Subcutaneous preadipocyte (primary cell): ENCODE data around the gene DHX35. TPM values are rescaled to one million over a fixed set of nuclear protein-coding genes. Genes with fewer than 3 reads are reported as not detected.

Source experiments
- small RNA-seq: library from RNA; depleted of rRNA; stranded (forward); fragments of <200 nt; gene quantifications from one replicate; pipeline ENCODE3, GENCODE V24; 2012
- total RNA-seq: library from RNA; depleted of rRNA; stranded (reverse); fragments of >200 nt; gene quantifications from 2 replicates; pipeline ENCODE4 v1.2.3, GENCODE V29; 2012

The DHX35 gene
- total RNA-seq: 8.8 and 11.5 TPM in 2 replicates

GRCh38 chr20:38962044-38962927, at the start of gene DHX35:
TSS of gene DHX35 (plus strand) at chr20:38962344. CDS start at chr20:38962368, 24 bp downstream.

GRCh38 chr20:38926142-38926933, 35.8 kb upstream of the DHX35 start, which contains the start of gene FAM83D:
TSS of gene FAM83D (plus strand) at chr20:38926417. CDS start at chr20:38926443, 26 bp downstream.

Small RNA genes within 50 kb of the gene (small RNA-seq; reads per million reads assigned to genes)
- 0.11 reads per million for gene AL023803.1

Other genes starting within 250 kb of the DHX35 start
- not detected in 2 replicates for gene SLC32A1, start 237.9 kb upstream of the DHX35 start, total RNA-seq
- gene ACTR5, start 213.9 kb upstream of the DHX35 start, total RNA-seq: 5.5 and 9.8 TPM in 2 replicates
- not detected in 2 replicates for gene PPP1R16B, start 156.6 kb upstream of the DHX35 start, total RNA-seq
- 15.8 and 28.7 TPM in 2 replicates for gene FAM83D, start 35.9 kb upstream of the DHX35 start, total RNA-seq